ENCODE results near the gene RPL22.

The RPL22 gene

DNA sequence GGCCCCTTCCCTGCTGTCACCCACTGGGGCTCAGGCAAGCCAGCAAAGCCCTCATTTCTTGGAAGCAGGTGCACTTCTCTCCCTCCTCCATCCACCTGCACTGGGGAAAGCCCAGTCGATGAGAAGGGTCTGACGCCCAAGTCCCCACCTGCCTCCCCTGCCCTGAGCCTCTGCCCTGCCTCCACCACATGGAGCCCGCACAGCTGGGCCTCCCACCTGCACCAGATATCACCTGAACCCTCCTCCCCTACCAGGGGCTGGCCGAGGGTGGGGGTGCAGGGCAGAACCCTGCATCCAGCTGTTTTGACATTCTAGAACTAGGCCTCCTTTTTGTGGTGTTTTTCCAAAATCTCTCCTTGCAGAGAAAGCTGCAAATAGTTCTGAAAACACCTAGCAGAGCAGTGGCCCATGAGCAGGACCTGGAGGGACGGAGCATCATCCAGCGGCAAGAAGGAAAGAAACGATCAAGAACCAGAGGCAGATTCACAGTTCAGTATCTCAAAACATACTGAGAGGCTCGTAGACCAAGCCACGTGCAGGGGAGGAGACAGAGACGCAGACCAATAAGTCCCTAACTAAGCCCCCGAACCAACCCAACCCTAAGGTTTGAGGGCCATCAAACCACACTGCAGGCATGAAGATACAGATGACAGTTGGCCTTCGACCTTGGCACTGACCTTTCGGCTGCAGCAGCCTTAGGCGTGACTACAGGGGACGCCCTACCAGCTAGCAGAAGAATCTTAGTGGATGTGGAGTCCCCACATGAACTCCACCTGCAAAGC is 36.0 kb downstream of the RPL22 start:
- H2AFZ ChIP-seq (ENCODE audit: low read length), result no peak overlapping the region
- H3K27ac ChIP-seq (ENCODE audit: low read length), result no peak overlapping the region
- H3K9me3 ChIP-seq (replicated peaks; ENCODE audit: insufficient read depth, low read length), result no peaks in the 10 kb centered on the region
- H3K9ac ChIP-seq (ENCODE audit: low read length), result no peak overlapping the region
- no peaks in the 10 kb centered on the region for H4K20me1 ChIP-seq (ENCODE audit: insufficient read depth, low read length)
- H3F3A ChIP-seq (ENCODE audit: insufficient read depth, low read length), result no peaks in the 10 kb centered on the region
- no peaks in the 10 kb centered on the region for H3K4me1 ChIP-seq (ENCODE audit: low read length)
- no peaks in the 10 kb centered on the region for H3K79me2 ChIP-seq (ENCODE audit: low read length)
- no peak overlapping the region for H3K4me3 ChIP-seq (ENCODE audit: low read length)
- DNase-seq, result no peak
- no peaks in the 10 kb centered on the region for H3K9me2 ChIP-seq (replicated peaks; ENCODE audit: insufficient read depth, low read length)
- H3K27me3 ChIP-seq (replicated peaks; ENCODE audit: insufficient read depth, low read length), result peaks cover 93% of the 10 kb centered on the region
- TF ChIP-seq EZH2 (optimal IDR thresholded peaks at IDR 0.05; ENCODE audit: low read depth, low read length), result no peak
- TF ChIP-seq, protein P1, sequence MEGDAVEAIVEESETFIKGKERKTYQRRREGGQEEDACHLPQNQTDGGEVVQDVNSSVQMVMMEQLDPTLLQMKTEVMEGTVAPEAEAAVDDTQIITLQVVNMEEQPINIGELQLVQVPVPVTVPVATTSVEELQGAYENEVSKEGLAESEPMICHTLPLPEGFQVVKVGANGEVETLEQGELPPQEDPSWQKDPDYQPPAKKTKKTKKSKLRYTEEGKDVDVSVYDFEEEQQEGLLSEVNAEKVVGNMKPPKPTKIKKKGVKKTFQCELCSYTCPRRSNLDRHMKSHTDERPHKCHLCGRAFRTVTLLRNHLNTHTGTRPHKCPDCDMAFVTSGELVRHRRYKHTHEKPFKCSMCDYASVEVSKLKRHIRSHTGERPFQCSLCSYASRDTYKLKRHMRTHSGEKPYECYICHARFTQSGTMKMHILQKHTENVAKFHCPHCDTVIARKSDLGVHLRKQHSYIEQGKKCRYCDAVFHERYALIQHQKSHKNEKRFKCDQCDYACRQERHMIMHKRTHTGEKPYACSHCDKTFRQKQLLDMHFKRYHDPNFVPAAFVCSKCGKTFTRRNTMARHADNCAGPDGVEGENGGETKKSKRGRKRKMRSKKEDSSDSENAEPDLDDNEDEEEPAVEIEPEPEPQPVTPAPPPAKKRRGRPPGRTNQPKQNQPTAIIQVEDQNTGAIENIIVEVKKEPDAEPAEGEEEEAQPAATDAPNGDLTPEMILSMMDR (IDR thresholded peaks at IDR 0.05; ENCODE audit: low read length), result no peak
- TF ChIP-seq EZH2phosphoT487 (IDR thresholded peaks at IDR 0.05; ENCODE audit: low read length), result no peak
- H3K36me3 ChIP-seq (replicated peaks; ENCODE audit: insufficient read depth, low read length), result no peaks in the 10 kb centered on the region
- no peak overlapping the region for H3K4me2 ChIP-seq (ENCODE audit: low read depth, low read length)

DNA sequence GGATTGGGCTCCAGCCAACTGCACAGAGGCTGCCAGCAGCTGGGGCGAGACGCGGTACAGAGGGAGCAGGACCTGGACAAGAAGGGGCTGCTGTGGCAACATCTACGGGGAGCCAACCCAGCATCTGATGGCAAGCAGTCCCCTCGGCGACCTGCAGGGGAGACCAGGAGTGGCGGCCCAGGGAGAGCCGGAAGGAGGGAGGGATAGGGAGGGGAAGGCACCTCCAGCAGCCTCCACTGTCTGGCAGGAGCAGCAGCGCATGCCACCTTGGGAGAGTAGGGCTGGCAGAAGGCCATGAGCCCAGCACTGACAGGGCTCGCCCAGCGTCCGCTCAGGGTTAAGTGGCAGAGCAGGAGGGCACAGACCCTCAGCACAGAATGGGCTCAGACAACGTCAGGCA is 36.6 kb downstream of the RPL22 start:
- no peaks in the 10 kb centered on the region for H3K9me3 ChIP-seq (replicated peaks; ENCODE audit: insufficient read depth, low read length)
- no peak overlapping the region for H3K4me3 ChIP-seq (ENCODE audit: low read length)
- no peaks in the 10 kb centered on the region for H3K36me3 ChIP-seq (replicated peaks; ENCODE audit: insufficient read depth, low read length)
- DNase-seq, result no peak
- H3K27ac ChIP-seq (ENCODE audit: low read length), result no peak overlapping the region
- no peak overlapping the region for H3K4me2 ChIP-seq (ENCODE audit: low read depth, low read length)
- TF ChIP-seq, protein P1 (IDR thresholded peaks at IDR 0.05; ENCODE audit: low read length), result no peak
- no peak for TF ChIP-seq EZH2phosphoT487 (IDR thresholded peaks at IDR 0.05; ENCODE audit: low read length)
- no peak for TF ChIP-seq EZH2 (optimal IDR thresholded peaks at IDR 0.05; ENCODE audit: low read depth, low read length)
- peaks cover 93% of the 10 kb centered on the region for H3K27me3 ChIP-seq (replicated peaks; ENCODE audit: insufficient read depth, low read length)
- H3K79me2 ChIP-seq (ENCODE audit: low read length), result no peaks in the 10 kb centered on the region
- no peaks in the 10 kb centered on the region for H4K20me1 ChIP-seq (ENCODE audit: insufficient read depth, low read length)
- no peaks in the 10 kb centered on the region for H3F3A ChIP-seq (ENCODE audit: insufficient read depth, low read length)
- H3K9me2 ChIP-seq (replicated peaks; ENCODE audit: insufficient read depth, low read length), result no peaks in the 10 kb centered on the region
- no peak overlapping the region for H2AFZ ChIP-seq (ENCODE audit: low read length)
- no peaks in the 10 kb centered on the region for H3K4me1 ChIP-seq (ENCODE audit: low read length)
- no peak overlapping the region for H3K9ac ChIP-seq (ENCODE audit: low read length)

DNA sequence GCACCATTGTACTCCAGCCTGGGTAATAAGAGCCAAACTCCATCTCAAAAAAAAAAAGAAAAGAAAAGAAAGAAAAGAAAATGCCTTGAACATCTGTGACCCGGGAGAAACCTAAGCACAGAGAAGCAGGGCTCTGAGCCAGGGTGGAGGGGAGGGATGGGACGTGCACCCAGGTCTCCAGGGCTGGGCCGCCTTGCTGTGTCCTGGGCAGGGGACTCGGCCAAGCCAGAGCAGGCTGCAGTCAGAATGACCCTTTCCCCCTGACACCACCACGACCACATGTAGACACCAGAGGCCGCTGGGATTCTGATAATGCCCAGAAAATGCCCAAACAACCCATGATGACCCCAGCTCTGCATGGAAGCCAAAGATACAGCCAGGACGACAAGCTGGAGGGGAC is 37.1 kb downstream of the RPL22 start:
- Histone ChIP-seq H3K4me2 (ENCODE audit: low read depth, low read length) (no peak overlapping the region), H3K36me3 (replicated peaks; ENCODE audit: insufficient read depth, low read length) (no peaks in the 10 kb centered on the region), H3K27ac (ENCODE audit: low read length) (no peak overlapping the region), H3K4me1 (ENCODE audit: low read length) (no peaks in the 10 kb centered on the region), H3K79me2 (ENCODE audit: low read length) (no peaks in the 10 kb centered on the region), H4K20me1 (ENCODE audit: insufficient read depth, low read length) (no peaks in the 10 kb centered on the region), H3K9me3 (replicated peaks; ENCODE audit: insufficient read depth, low read length) (no peaks in the 10 kb centered on the region), H3K27me3 (replicated peaks; ENCODE audit: insufficient read depth, low read length) (peaks cover 93% of the 10 kb centered on the region), H3K9me2 (replicated peaks; ENCODE audit: insufficient read depth, low read length) (no peaks in the 10 kb centered on the region), H2AFZ (ENCODE audit: low read length) (no peak overlapping the region), H3K4me3 (ENCODE audit: low read length) (no peak overlapping the region), H3K9ac (ENCODE audit: low read length) (no peak overlapping the region), H3F3A (ENCODE audit: insufficient read depth, low read length) (no peaks in the 10 kb centered on the region)
- DNase-seq, result no peak
- TF ChIP-seq, protein P1 (IDR thresholded peaks at IDR 0.05; ENCODE audit: low read length), result no peak
- TF ChIP-seq EZH2 (optimal IDR thresholded peaks at IDR 0.05; ENCODE audit: low read depth, low read length), result no peak
- TF ChIP-seq EZH2phosphoT487 (IDR thresholded peaks at IDR 0.05; ENCODE audit: low read length), result no peak

Measured in MM.1S (cell line).